LNCAP (cell line): ENCODE results near the gene NARS2.

Source experiments
- CTCF ChIP-seq: fragments of 450-650 bp; IDR thresholded peaks from 2 replicates; pipeline ENCODE4 v1.5.1; 2017; ENCODE audit warnings: mild to moderate bottlenecking

The NARS2 gene

GRCh38 chr11:78525720-78526119, 48.9 kb downstream of the NARS2 start:
- no peak for TF ChIP-seq CTCF

- TF ChIP-seq CTCF, result no peak
These were observed 54.4 kb downstream of the NARS2 start for GRCh38 chr11:78520230-78520629.

GRCh38 chr11:78516281-78516680, 58.4 kb downstream of the NARS2 start:
- TF ChIP-seq CTCF, result no peak

- no peak for TF ChIP-seq CTCF
These were observed 59.7 kb downstream of the NARS2 start for GRCh38 chr11:78514922-78515502.

GRCh38 chr11:78510597-78510996, 64.1 kb downstream of the NARS2 start:
- no peak for TF ChIP-seq CTCF

- no peak for TF ChIP-seq CTCF
These were observed 64.6 kb downstream of the NARS2 start for GRCh38 chr11:78510025-78510596.

- TF ChIP-seq CTCF, result no peak
These were observed 70.0 kb downstream of the NARS2 start for GRCh38 chr11:78504708-78505107.

GRCh38 chr11:78504181-78504580, 70.5 kb downstream of the NARS2 start:
- no peak for TF ChIP-seq CTCF
